Testis (tissue), 2 donors: ENCODE results near the gene DYNLL2.

ENCODE experiments used
- CTCF ChIP-seq, 3 experiments: fragments of 450-650 bp in 2 of 3; fragments of 200-600 bp in 1 of 3; sonication (generic) in 1 of 3; IDR thresholded peaks; one replicate each; pipeline ENCODE4 v1.5.1; 2016 to 2019; ENCODE audit warnings: antibody characterized with exemption in 3 of 3, mild to moderate bottlenecking in 2 of 3, moderate library complexity in 1 of 3
- POLR2A ChIP-seq: fragments of 450-650 bp; IDR thresholded peaks from one replicate; pipeline ENCODE4 v1.6.1; 2017; ENCODE audit warnings: antibody characterized with exemption, mild to moderate bottlenecking, moderate library complexity

- TF ChIP-seq CTCF (IDR thresholded peaks at IDR 0.05) (no peak), POLR2A (no peak)
Observed at GRCh38 chr17:58121925-58122324, 38.7 kb downstream of the DYNLL2 start.
